HepG2 (cell line): ENCODE measurements around the gene GPX1. TPM values are rescaled to one million over a fixed set of nuclear protein-coding genes. Genes with fewer than 3 reads are reported as not detected.

Experiments used
- ATAC-seq: fragments of 200-7000 bp; cut with Tn5 transposase; 3 replicates; pipeline ENCODE4 v1.9.1; 2020; ENCODE audit warnings: mild to moderate bottlenecking, moderate library complexity
- BruUV-seq: library from RNA; stranded (reverse); fragments of 400-500 nt; replicated peaks from 2 replicates; lab custom pipeline; 2021; lab: Mats Ljungman, UMichigan
- CTCF ChIA-PET: fragments of 300-600 bp; formaldehyde crosslinking; extraction: SDS; loops from one replicate; lab custom pipeline; 2021; ENCODE audit warnings: low total read pairs, inconsistent platforms, low intra/inter-chr PET ratio; lab: Yijun Ruan, JAX
- POLR2A ChIA-PET: fragments of 350-600 bp; sonication (Branson Sonifier 250); formaldehyde crosslinking; loops from one replicate; lab custom pipeline; 2020; ENCODE audit warnings: antibody characterized with exemption, inconsistent platforms; lab: Yijun Ruan, JAX
- DNase-seq: peaks from one replicate; pipeline ENCODE4 v3.0.0-alpha.2; 2015; ENCODE audit warnings: low spot score
- FAIRE-seq: peaks from 3 replicates; lab custom pipeline; 2011; peaks lifted over from hg19 to GRCh38; lab: Jason Lieb, UNC
- H2AFZ ChIP-seq: one replicate; pipeline ENCODE4 v1.6.1; 2011; ENCODE audit warnings: low read length, inconsistent platforms
- H3K27ac ChIP-seq: fragments of 300-600 bp; 3 replicates; pipeline ENCODE4 v1.8.0; 2011; ENCODE audit warnings: mixed run types, mild to moderate bottlenecking, mixed read lengths, low read length, inconsistent platforms; ENCODE audit not compliant: insufficient read depth; ENCODE audit errors: extremely low read length
- H3K27me3 ChIP-seq, 2 experiments: fragments of 200-600 bp in 1 of 2; 2 replicates in 1 of 2; 3 replicates in 1 of 2; pipeline versions ENCODE4 v1.6.0 to v1.8.0; 2011; ENCODE audit warnings: low read length in 2 of 2, mild to moderate bottlenecking in 2 of 2, moderate library complexity in 2 of 2, inconsistent platforms in 1 of 2; ENCODE audit not compliant: insufficient read depth in 2 of 2, control insufficient read depth in 1 of 2
- H3K36me3 ChIP-seq, 2 experiments: fragments of 200-600 bp in 1 of 2; replicated peaks in 1 of 2; 2 replicates in 1 of 2; 3 replicates in 1 of 2; pipeline versions ENCODE4 v1.5.1 to v1.8.0; 2011; ENCODE audit warnings: low read length in 2 of 2, inconsistent platforms in 1 of 2; ENCODE audit not compliant: insufficient read depth in 2 of 2, control insufficient read depth in 1 of 2
- H3K4me1 ChIP-seq: 2 replicates; pipeline ENCODE4 v1.5.1; 2012; ENCODE audit warnings: low read length, inconsistent platforms; ENCODE audit not compliant: insufficient read depth
- H3K4me2 ChIP-seq: 2 replicates; pipeline ENCODE4 v1.6.0; 2011; ENCODE audit warnings: low read depth, low read length, inconsistent platforms
- H3K4me3 ChIP-seq, 3 experiments: fragments of 200-600 bp in 1 of 3; sonication (generic), shearing (Covaris generic) in 1 of 3; replicated peaks in 1 of 3; 2 replicates each; pipeline ENCODE4 v1.5.1; 2011 to 2016; ENCODE audit warnings: low read length in 3 of 3, inconsistent platforms in 2 of 3, low read depth in 2 of 3, mild to moderate bottlenecking in 2 of 3, control low read depth in 1 of 3, mixed read lengths in 1 of 3; ENCODE audit not compliant: insufficient read depth in 1 of 3
- H3K79me2 ChIP-seq: one replicate; pipeline ENCODE4 v1.6.1; 2011; ENCODE audit warnings: low read length, inconsistent platforms; ENCODE audit not compliant: insufficient read depth
- H3K9ac ChIP-seq: 2 replicates; pipeline ENCODE4 v1.6.0; 2011; ENCODE audit warnings: mild to moderate bottlenecking, low read depth, low read length, inconsistent platforms; ENCODE audit not compliant: insufficient read depth
- H3K9me3 ChIP-seq: 2 replicates; pipeline ENCODE4 v1.5.1; 2012; ENCODE audit warnings: mild to moderate bottlenecking, low read length
- H4K20me1 ChIP-seq: 2 replicates; pipeline ENCODE4 v1.6.0; 2011; ENCODE audit warnings: inconsistent platforms, mild to moderate bottlenecking, low read length, moderate library complexity; ENCODE audit not compliant: insufficient read depth
- ARNTL ChIP-seq: sonication (generic); formaldehyde crosslinking; IDR thresholded peaks from 2 replicates; pipeline ENCODE4 v1.4.0; 2020; ENCODE audit warnings: mild to moderate bottlenecking, missing genetic modification reagents
- BRCA1 ChIP-seq: sonication (generic); formaldehyde crosslinking; IDR thresholded peaks from 2 replicates; pipeline ENCODE4 v1.4.0; 2020; ENCODE audit warnings: missing genetic modification reagents
- GATAD2A ChIP-seq: IDR thresholded peaks from 2 replicates; pipeline ENCODE4 v1.6.1; 2016
- HMG20A ChIP-seq: IDR thresholded peaks from 2 replicates; pipeline ENCODE4 v1.6.1; 2016; ENCODE audit warnings: borderline replicate concordance
- JUNB ChIP-seq: sonication (generic); formaldehyde crosslinking; IDR thresholded peaks from 2 replicates; pipeline ENCODE4 v1.8.0; 2022; ENCODE audit warnings: missing genetic modification reagents, mild to moderate bottlenecking, borderline replicate concordance
- PTBP1 ChIP-seq: fragments of 200-400 bp; formaldehyde crosslinking; IDR thresholded peaks from 2 replicates; pipeline ENCODE4 v1.6.1; 2018; ENCODE audit warnings: low read length, low read depth; ENCODE audit not compliant: poor library complexity, severe bottlenecking
- SKI ChIP-seq: fragments of 450-650 bp; IDR thresholded peaks from one replicate; pipeline ENCODE4 v1.6.1; 2018; ENCODE audit warnings: mild to moderate bottlenecking; ENCODE audit not compliant: partially characterized antibody
- SP1 ChIP-seq, 2 experiments: fragments of 450-650 bp in 1 of 2; sonication (generic) in 1 of 2; formaldehyde crosslinking in 1 of 2; IDR thresholded peaks; 2 replicates each; pipeline versions ENCODE4 v1.4.0 to v1.6.1; 2016 to 2020; ENCODE audit warnings: missing genetic modification reagents in 1 of 2
- SPEN ChIP-seq: sonication (generic); formaldehyde crosslinking; IDR thresholded peaks from 2 replicates; pipeline ENCODE4 v1.5.1; 2020; ENCODE audit warnings: low read depth, mild to moderate bottlenecking, missing genetic modification reagents
- SUZ12 ChIP-seq: fragments of 150-350 bp; IDR thresholded peaks from 2 replicates; pipeline ENCODE4 v1.6.1; 2014; ENCODE audit warnings: low read depth, low read length
- WIZ ChIP-seq: sonication (generic); formaldehyde crosslinking; IDR thresholded peaks from 2 replicates; pipeline ENCODE4 v1.5.1; 2020; ENCODE audit warnings: mild to moderate bottlenecking, missing genetic modification reagents
- ZBTB3 ChIP-seq: sonication (generic); formaldehyde crosslinking; IDR thresholded peaks from 2 replicates; pipeline ENCODE4 v1.4.0; 2020; ENCODE audit warnings: low read depth, mild to moderate bottlenecking, moderate library complexity, missing genetic modification reagents, borderline replicate concordance
- ZFP36L2 ChIP-seq: sonication (generic); formaldehyde crosslinking; IDR thresholded peaks from 2 replicates; pipeline ENCODE4 v1.4.0; 2020; ENCODE audit warnings: missing genetic modification reagents
- ZFP62 ChIP-seq: sonication (generic); formaldehyde crosslinking; IDR thresholded peaks from 2 replicates; pipeline ENCODE4 v1.4.0; 2020; ENCODE audit warnings: missing genetic modification reagents
- ZMYM4 ChIP-seq: sonication (generic); formaldehyde crosslinking; IDR thresholded peaks from 2 replicates; pipeline ENCODE4 v1.8.1; 2023; ENCODE audit warnings: mild to moderate bottlenecking, missing genetic modification reagents
- ZNF3 ChIP-seq: IDR thresholded peaks from 2 replicates; pipeline ENCODE4 v1.7.0; 2017; ENCODE audit warnings: inconsistent platforms
- ZNF354B ChIP-seq: sonication (generic); formaldehyde crosslinking; IDR thresholded peaks from 2 replicates; pipeline ENCODE4 v1.8.0; 2022; ENCODE audit warnings: mild to moderate bottlenecking, missing genetic modification reagents
- ZNF44 ChIP-seq: sonication (generic); formaldehyde crosslinking; IDR thresholded peaks from 2 replicates; pipeline ENCODE4 v1.5.1; 2020; ENCODE audit warnings: mild to moderate bottlenecking, missing genetic modification reagents
- ZNF660 ChIP-seq: sonication (generic); formaldehyde crosslinking; IDR thresholded peaks from 2 replicates; pipeline ENCODE4 v1.5.1; 2020; ENCODE audit warnings: mild to moderate bottlenecking, low read depth, missing genetic modification reagents, borderline replicate concordance
- ZNF788 ChIP-seq: sonication (generic); formaldehyde crosslinking; IDR thresholded peaks from 2 replicates; pipeline ENCODE4 v1.5.0; 2020; ENCODE audit warnings: mild to moderate bottlenecking, missing genetic modification reagents, borderline replicate concordance
- ZSCAN29 ChIP-seq: sonication (generic); formaldehyde crosslinking; conservative IDR thresholded peaks from 2 replicates; pipeline ENCODE4 v1.4.0; 2020; ENCODE audit warnings: mild to moderate bottlenecking, missing genetic modification reagents
- WGBS: methylation state at CpG from one replicate; pipeline ENCODE4 v1.1.6; 2017; ENCODE audit warnings: low lambda C conversion rate; 5-methylcytosine and 5-hydroxymethylcytosine counted together
- in situ Hi-C: cut with HindIII; loops from 2 replicates; pipeline ENCODE4 v1.10.0; 2017; ENCODE audit warnings: low pct_unique_long_range_greater_than_20kb; ENCODE audit not compliant: extremely low pct_ligation_motif_present
- intact Hi-C: fragments of 100-400 bp; cut with micrococcal nuclease; formaldehyde crosslinking; loops from one replicate; pipeline ENCODE4 v1.10.0; 2022; ENCODE audit not compliant: unreplicated experiment
- polyA plus RNA-seq, 8 experiments: library from polyadenylated mRNA; depleted of rRNA in 3 of 8; stranded (reverse) in 7 of 8; unstranded in 1 of 8; fragments of >200 nt; fragmentation: Illumina TruSeq in 4 of 8; extraction: Trizol in 4 of 8; gene quantifications; 2 replicates each; pipeline versions ENCODE4 v1.2.1 to v1.2.3, GENCODE V29; 2011 to 2016; ENCODE audit warnings: low read depth in 4 of 8, missing spikeins in 1 of 8, mixed read lengths in 1 of 8; ENCODE audit not compliant: insufficient read depth in 1 of 8
- total RNA-seq, 5 experiments: library from RNA; depleted of rRNA; stranded (reverse); fragments of >200 nt; fragmentation: Illumina TruSeq; extraction: Trizol; gene quantifications; 2 replicates each; pipeline ENCODE4 v1.2.3, GENCODE V29; 2016; ENCODE audit warnings: low read depth in 1 of 5
- TF ChIP-seq, protein P1 (sequence below): sonication (generic); formaldehyde crosslinking; IDR thresholded peaks from 2 replicates; pipeline ENCODE4 v1.4.0; 2020; ENCODE audit warnings: mild to moderate bottlenecking, missing genetic modification reagents

Gene GPX1
- total and polyA plus RNA-seq, 2 of the 13 experiments (the other 11 are each of a cell fraction or from before 2014, with no cell fraction given): 149 to 168 TPM

DNA sequence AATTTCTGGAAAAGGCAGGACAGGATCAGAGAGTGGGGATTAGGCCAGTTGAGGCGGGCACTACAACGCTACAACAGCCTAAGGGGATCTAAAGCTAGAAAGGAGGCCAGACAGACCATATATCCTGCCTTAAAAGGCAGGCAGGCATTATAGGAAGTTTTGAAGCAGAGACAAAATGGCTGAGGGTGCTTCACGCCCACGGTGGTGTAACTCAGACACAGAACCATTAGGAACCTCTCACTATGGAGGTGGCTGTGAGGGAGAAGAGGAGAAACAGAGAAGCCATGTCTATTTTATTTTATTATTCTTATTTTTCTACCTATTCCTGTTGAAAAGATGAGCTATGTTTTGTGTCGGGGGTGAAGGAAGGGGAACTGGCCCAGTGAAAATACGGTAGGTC lies 16.2 kb downstream of the GPX1 start (continued):
- TF ChIP-seq JUNB (CRISPR knock-in tag): no peak
- no peak for TF ChIP-seq GATAD2A (CRISPR knock-in tag)

DNA sequence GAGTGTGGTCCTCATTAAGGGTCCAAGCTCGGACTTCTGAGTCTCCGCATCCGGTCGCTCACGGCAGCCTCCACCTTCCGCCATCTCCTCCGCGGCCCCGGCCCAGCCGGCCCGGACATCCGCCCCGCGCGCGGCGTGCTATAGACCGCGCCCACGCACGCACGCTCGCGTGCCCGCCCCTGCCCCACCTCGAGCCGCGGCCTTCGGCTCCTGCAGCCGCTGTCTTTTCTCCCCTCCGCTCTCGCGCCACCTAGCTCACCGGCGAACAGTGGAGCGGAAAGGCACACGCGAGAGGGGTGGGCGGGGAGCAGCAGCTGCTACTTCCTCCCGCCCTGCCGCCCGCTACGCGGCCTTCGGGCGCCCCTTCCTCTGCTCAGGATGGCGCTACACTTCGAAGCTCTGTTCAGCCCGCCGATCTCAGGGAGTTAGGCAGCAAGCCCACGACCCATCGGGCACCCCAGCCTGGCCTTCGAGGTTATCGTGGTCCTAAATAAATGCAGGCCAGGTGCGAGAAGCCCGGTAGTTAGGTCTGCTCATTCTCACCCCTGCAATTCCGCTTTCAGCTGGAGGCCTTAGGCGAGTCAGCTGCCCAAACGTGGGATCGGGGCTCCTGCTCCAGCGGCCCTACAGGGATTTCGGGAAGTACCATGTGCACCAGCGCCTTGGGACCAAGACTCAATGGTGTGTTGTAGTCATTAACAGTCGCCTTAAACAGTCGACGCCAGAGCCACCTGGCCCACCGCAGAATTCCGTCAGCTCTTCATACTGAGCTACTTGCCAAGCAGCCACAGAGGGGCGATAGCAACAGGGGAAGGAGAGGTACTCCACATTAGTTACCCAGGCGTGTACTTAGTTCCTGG lies 18.0 kb downstream of the GPX1 start, which contains the start of gene USP4:
Gene USP4, minus strand, starts transcription at position 113 of the 860 bp plus-strand sequence. Its CDS starts 29 bp downstream, at position 84.
- no peaks in the 10 kb centered on the region for H4K20me1 ChIP-seq
- ATAC-seq (peak; percentile 92), FAIRE-seq (peak; percentile 93), DNase-seq (peak; percentile 89)
- H2AFZ ChIP-seq: peak within 1 kb of the TSS; percentile 20
- peaks cover 44% of the 10 kb centered on the region for H3K4me1 ChIP-seq
- WGBS: 0% methylated on average over 6 of the region's 70 CpGs
- CTCF ChIA-PET: interaction anchor here (1.0 to 2.0 kb wide), 5 partner anchors 9 to 169 kb away, joined by 3 to 7 read pairs (median 5); partner anchors contain the start of genes AMT, GPX1 and KLHDC8B
- H3K36me3 ChIP-seq: peaks cover 3 to 9% of the 10 kb centered on the region in 2 experiments; a peak in 2 of 5 replicates
- in situ Hi-C loops (loop anchor here (25.0 kb wide), 1 partner anchor 97 kb away; the partner anchor contains the start of gene NICN1), intact Hi-C loops (loop anchor here (1.0 kb wide), 3 partner anchors 18 to 109 kb away; partner anchors contain the start of genes GPX1 and TCTA)
- peak within 1 kb of the TSS; percentile 93 for H3K27ac ChIP-seq
- H3K9me3 ChIP-seq: no peaks in the 10 kb centered on the region
- peak within 1 kb of the TSS; percentile 76 to 90 (median 82) for H3K4me3 ChIP-seq
- TSS peak; percentile 95 for BruUV-seq
- peak within 1 kb of the TSS; percentile 81 for H3K9ac ChIP-seq
- peak within 1 kb of the TSS; percentile 89 for H3K4me2 ChIP-seq
- POLR2A ChIA-PET: interaction anchor here (0.5 to 3.0 kb wide), 44 partner anchors 9 to 677 kb away, joined by 3 to 134 read pairs (median 5); partner anchors contain the start of genes AMT, CELSR3, DAG1 and GPX1
- H3K27me3 ChIP-seq: no peaks in the 10 kb centered on the region
- H3K79me2 ChIP-seq: peaks cover 18% of the 10 kb centered on the region
- peak; percentile 98 for TF ChIP-seq SPEN (CRISPR knock-in tag)
- TF ChIP-seq HMG20A (CRISPR knock-in tag): no peak
- TF ChIP-seq SP1 (IDR thresholded peaks at IDR 0.05): no peak
- peak; percentile 77 for TF ChIP-seq SP1 (CRISPR knock-in tag; IDR thresholded peaks at IDR 0.05)
- no peak for TF ChIP-seq PTBP1
- TF ChIP-seq ZFP36L2 (CRISPR knock-in tag): no peak
- peak; percentile 91 for TF ChIP-seq ZNF788 (CRISPR knock-in tag)
- TF ChIP-seq ZNF354B (CRISPR knock-in tag): no peak; the same call in 1 of the 2 replicates
- peak; percentile 85 for TF ChIP-seq ZMYM4 (CRISPR knock-in tag)
- TF ChIP-seq, protein P1, sequence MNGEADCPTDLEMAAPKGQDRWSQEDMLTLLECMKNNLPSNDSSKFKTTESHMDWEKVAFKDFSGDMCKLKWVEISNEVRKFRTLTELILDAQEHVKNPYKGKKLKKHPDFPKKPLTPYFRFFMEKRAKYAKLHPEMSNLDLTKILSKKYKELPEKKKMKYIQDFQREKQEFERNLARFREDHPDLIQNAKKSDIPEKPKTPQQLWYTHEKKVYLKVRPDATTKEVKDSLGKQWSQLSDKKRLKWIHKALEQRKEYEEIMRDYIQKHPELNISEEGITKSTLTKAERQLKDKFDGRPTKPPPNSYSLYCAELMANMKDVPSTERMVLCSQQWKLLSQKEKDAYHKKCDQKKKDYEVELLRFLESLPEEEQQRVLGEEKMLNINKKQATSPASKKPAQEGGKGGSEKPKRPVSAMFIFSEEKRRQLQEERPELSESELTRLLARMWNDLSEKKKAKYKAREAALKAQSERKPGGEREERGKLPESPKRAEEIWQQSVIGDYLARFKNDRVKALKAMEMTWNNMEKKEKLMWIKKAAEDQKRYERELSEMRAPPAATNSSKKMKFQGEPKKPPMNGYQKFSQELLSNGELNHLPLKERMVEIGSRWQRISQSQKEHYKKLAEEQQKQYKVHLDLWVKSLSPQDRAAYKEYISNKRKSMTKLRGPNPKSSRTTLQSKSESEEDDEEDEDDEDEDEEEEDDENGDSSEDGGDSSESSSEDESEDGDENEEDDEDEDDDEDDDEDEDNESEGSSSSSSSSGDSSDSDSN (CRISPR knock-in tag): peak; percentile 95
- peak; percentile 86 for TF ChIP-seq ARNTL (CRISPR knock-in tag)
- peak; percentile 90; the same call in 1 of the 2 replicates for TF ChIP-seq ZBTB3
- TF ChIP-seq WIZ (CRISPR knock-in tag): peak; percentile 84
- TF ChIP-seq ZFP62 (CRISPR knock-in tag): no peak
- TF ChIP-seq ZSCAN29 (CRISPR knock-in tag): no peak
- TF ChIP-seq ZNF3 (CRISPR knock-in tag): no peak
- peak; percentile 48 for TF ChIP-seq SKI
- peak; percentile 88; the same call in 1 of the 2 replicates for TF ChIP-seq ZNF660 (CRISPR knock-in tag)
- no peak for TF ChIP-seq SUZ12
- TF ChIP-seq ZNF44 (CRISPR knock-in tag): peak; percentile 98
- peak; percentile 64 for TF ChIP-seq BRCA1 (CRISPR knock-in tag)
